SK-N-SH treated with all-trans-retinoic acid at 6 μM for 48 hours (cell line): ENCODE data around the gene MORN4.

Experiments used
- ATAC-seq: fragments of 200-7000 bp; cut with Tn5 transposase; 3 replicates; pipeline ENCODE4 v1.9.1; 2020; ENCODE audit warnings: mild to moderate bottlenecking, moderate library complexity
- ARNTL ChIP-seq: fragments of 450-650 bp; formaldehyde crosslinking; IDR thresholded peaks from 2 replicates; pipeline ENCODE4 v1.5.0; 2020; ENCODE audit warnings: low read depth, mild to moderate bottlenecking, moderate library complexity, borderline replicate concordance
- BACH2 ChIP-seq: fragments of 250-450 bp; sonication (Bioruptor Pico); IDR thresholded peaks from 2 replicates; pipeline ENCODE4 v1.9.0; 2021; ENCODE audit warnings: mild to moderate bottlenecking, borderline replicate concordance
- CREB5 ChIP-seq: fragments of 250-450 bp; sonication (Bioruptor Pico); IDR thresholded peaks from 2 replicates; pipeline ENCODE4 v1.5.1; 2020; ENCODE audit warnings: low read depth, mild to moderate bottlenecking, moderate library complexity
- CSDC2 ChIP-seq: fragments of 250-450 bp; sonication (Bioruptor Pico); IDR thresholded peaks from 2 replicates; pipeline ENCODE4 v1.5.0; 2020; ENCODE audit warnings: mild to moderate bottlenecking, moderate library complexity
- ESRRG ChIP-seq: fragments of 250-450 bp; sonication (Bioruptor Pico); IDR thresholded peaks from 2 replicates; pipeline ENCODE4 v1.6.1; 2021; ENCODE audit warnings: mild to moderate bottlenecking
- GLIS3 ChIP-seq: fragments of 250-450 bp; sonication (Bioruptor Pico); IDR thresholded peaks from 2 replicates; pipeline ENCODE4 v1.5.0; 2020; ENCODE audit warnings: mild to moderate bottlenecking, moderate library complexity
- ISL1 ChIP-seq: fragments of 250-450 bp; sonication (Bioruptor Pico); IDR thresholded peaks from 2 replicates; pipeline ENCODE4 v2.1.2; 2022; ENCODE audit warnings: mild to moderate bottlenecking, moderate library complexity
- OSR1 ChIP-seq: fragments of 250-450 bp; sonication (Bioruptor Pico); IDR thresholded peaks from 2 replicates; pipeline ENCODE4 v1.8.0; 2022; ENCODE audit warnings: moderate library complexity, mild to moderate bottlenecking, inconsistent platforms
- RARB ChIP-seq: fragments of 250-450 bp; sonication (Bioruptor Pico); IDR thresholded peaks from 2 replicates; pipeline ENCODE4 v1.8.0; 2021; ENCODE audit warnings: mild to moderate bottlenecking, moderate library complexity
- TCF4 ChIP-seq: fragments of 250-450 bp; sonication (Bioruptor Pico); IDR thresholded peaks from 2 replicates; pipeline ENCODE4 v1.8.0; 2021; ENCODE audit warnings: mild to moderate bottlenecking, moderate library complexity, borderline replicate concordance
- TOX ChIP-seq: fragments of 250-450 bp; sonication (Bioruptor Pico); IDR thresholded peaks from 2 replicates; pipeline ENCODE4 v1.8.0; 2021; ENCODE audit warnings: mild to moderate bottlenecking, moderate library complexity, borderline replicate concordance
- TSHZ2 ChIP-seq: fragments of 250-450 bp; sonication (Bioruptor Pico); IDR thresholded peaks from 2 replicates; pipeline ENCODE4 v1.5.0; 2020; ENCODE audit warnings: mild to moderate bottlenecking, moderate library complexity
- ZFP3 ChIP-seq: fragments of 250-450 bp; sonication (Bioruptor Pico); IDR thresholded peaks from 2 replicates; pipeline ENCODE4 v1.5.0; 2020; ENCODE audit warnings: mild to moderate bottlenecking, moderate library complexity
- ZFP30 ChIP-seq: fragments of 450-650 bp; formaldehyde crosslinking; IDR thresholded peaks from 2 replicates; pipeline ENCODE4 v1.5.0; 2022; ENCODE audit warnings: mild to moderate bottlenecking, moderate library complexity
- ZNF565 ChIP-seq: fragments of 450-650 bp; formaldehyde crosslinking; conservative IDR thresholded peaks from 2 replicates; pipeline ENCODE4 v1.5.0; 2020; ENCODE audit warnings: low read depth, mild to moderate bottlenecking, moderate library complexity
- ZNF70 ChIP-seq: fragments of 450-650 bp; formaldehyde crosslinking; IDR thresholded peaks from 2 replicates; pipeline ENCODE4 v1.5.0; 2020; ENCODE audit warnings: mild to moderate bottlenecking, moderate library complexity
- ZNF8 ChIP-seq: fragments of 450-650 bp; formaldehyde crosslinking; IDR thresholded peaks from 2 replicates; pipeline ENCODE4 v1.5.0; 2020; ENCODE audit warnings: mild to moderate bottlenecking, moderate library complexity
- TF ChIP-seq, protein P1 (sequence below): fragments of 250-450 bp; sonication (Bioruptor Pico); IDR thresholded peaks from 2 replicates; pipeline ENCODE4 v1.8.0; 2021; ENCODE audit warnings: low read depth, mild to moderate bottlenecking, moderate library complexity, borderline replicate concordance

MORN4 gene

GRCh38 chr10:97656777-97657176 is 23.5 kb upstream of the MORN4 start:
- TF ChIP-seq ZNF565 = no peak
- no peak for ATAC-seq

DNA sequence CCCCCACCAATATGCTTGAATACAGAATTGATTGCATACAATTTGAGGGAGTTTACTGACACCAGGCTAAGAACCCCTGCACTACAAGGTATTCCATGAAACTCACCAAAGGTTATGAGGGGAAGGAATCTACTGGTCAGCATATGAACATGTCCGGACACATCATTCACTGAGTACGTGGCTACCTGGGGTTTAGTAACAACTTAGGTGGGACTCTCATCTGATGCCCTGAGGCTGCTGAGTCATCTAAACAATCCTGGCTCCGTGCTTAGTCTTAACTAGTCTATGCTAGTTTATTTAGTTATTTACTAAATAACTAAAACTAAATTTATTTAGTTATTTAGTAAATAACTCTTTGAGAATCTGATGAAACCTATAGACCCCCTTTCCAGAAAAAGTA is 18.5 kb upstream of the MORN4 start:
- TF ChIP-seq, protein P1, sequence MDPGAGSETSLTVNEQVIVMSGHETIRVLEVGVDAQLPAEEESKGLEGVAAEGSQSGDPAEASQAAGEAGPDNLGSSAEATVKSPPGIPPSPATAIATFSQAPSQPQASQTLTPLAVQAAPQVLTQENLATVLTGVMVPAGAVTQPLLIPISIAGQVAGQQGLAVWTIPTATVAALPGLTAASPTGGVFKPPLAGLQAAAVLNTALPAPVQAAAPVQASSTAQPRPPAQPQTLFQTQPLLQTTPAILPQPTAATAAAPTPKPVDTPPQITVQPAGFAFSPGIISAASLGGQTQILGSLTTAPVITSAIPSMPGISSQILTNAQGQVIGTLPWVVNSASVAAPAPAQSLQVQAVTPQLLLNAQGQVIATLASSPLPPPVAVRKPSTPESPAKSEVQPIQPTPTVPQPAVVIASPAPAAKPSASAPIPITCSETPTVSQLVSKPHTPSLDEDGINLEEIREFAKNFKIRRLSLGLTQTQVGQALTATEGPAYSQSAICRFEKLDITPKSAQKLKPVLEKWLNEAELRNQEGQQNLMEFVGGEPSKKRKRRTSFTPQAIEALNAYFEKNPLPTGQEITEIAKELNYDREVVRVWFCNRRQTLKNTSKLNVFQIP (CRISPR knock-in tag) = no peak
- TF ChIP-seq OSR1 (CRISPR knock-in tag) = no peak
- no peak for TF ChIP-seq ARNTL
- no peak for TF ChIP-seq RARB
- TF ChIP-seq TCF4 (CRISPR knock-in tag) = no peak
- no peak for TF ChIP-seq ZNF70 (CRISPR knock-in tag)
- TF ChIP-seq ESRRG = no peak
- no peak for TF ChIP-seq GLIS3 (CRISPR knock-in tag)
- no peak for TF ChIP-seq CREB5
- no peak for TF ChIP-seq TSHZ2 (CRISPR knock-in tag)
- TF ChIP-seq ZNF565 = no peak
- TF ChIP-seq BACH2 = no peak
- TF ChIP-seq CSDC2 (CRISPR knock-in tag) = no peak

DNA sequence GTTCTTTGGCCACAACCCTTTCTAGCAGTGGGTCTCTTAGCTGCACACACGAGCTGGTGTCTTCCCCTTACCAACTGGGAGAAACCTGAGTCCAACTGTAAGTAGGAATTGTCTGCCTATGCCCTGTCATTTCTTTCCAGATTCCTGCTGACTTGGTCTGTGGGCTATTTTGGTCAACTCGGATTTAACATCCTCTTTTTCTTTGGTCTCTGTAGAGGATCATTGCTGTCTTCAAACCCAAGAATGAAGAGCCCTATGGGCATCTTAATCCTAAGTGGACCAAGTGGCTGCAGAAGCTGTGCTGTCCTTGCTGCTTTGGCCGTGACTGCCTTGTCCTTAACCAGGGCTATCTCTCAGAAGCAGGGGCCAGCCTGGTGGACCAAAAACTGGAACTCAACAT is 17.4 kb upstream of the MORN4 start:
- ATAC-seq = no peak
- TF ChIP-seq CSDC2 (CRISPR knock-in tag) (no peak), ZFP30 (CRISPR knock-in tag) (no peak), CREB5 (no peak), TSHZ2 (CRISPR knock-in tag) (no peak), TCF4 (CRISPR knock-in tag) (no peak), ZNF565 (no peak), ISL1 (CRISPR knock-in tag) (no peak), BACH2 (no peak), RARB (no peak), ZFP3 (CRISPR knock-in tag) (no peak), ARNTL (no peak), ESRRG (no peak), ZNF8 (no peak), TOX (CRISPR knock-in tag) (no peak)
- TF ChIP-seq, protein P1 (CRISPR knock-in tag) = no peak

More for the DNA sequence above, 18.5 kb upstream of the MORN4 start:
- ATAC-seq = no peak

DNA sequence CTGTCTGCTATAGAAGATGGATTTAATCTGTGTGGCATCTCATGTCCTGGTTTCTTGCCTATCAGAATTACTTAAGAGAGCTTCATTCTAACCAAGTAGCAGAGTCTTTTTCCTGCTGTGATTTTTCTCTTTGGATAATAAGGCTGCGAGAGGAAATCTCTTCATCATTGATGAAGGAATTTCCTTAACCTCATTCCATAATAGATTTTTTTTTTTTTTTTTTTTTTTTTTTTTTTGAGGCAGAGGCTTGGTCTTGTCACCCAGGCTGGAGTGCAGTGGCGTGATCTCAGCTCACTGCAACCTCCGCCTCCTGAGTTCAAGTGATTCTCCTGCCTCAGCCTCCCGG is 16.1 kb upstream of the MORN4 start:
- peak; percentile 11; the same call in 2 of the 3 replicates for ATAC-seq
